HG02571 (cell line): Measurements from ENCODE around the gene AQP10.
A peak's percentile ranks its signal among the peaks of the same experiment; 100 is the strongest.
"Not testable (repeated sequence)": the region's sequence is repeated elsewhere in the genome, so short reads cannot be mapped to it uniquely, and the experiment has no call there.

Experiments
- ATAC-seq: cut with Tn5 transposase; IDR thresholded peaks from one replicate; pipeline ENCODE4 v1.9.1; 2021; ENCODE audit warnings: mild to moderate bottlenecking, moderate library complexity; ENCODE audit not compliant: unreplicated experiment

AQP10 gene, protein sequence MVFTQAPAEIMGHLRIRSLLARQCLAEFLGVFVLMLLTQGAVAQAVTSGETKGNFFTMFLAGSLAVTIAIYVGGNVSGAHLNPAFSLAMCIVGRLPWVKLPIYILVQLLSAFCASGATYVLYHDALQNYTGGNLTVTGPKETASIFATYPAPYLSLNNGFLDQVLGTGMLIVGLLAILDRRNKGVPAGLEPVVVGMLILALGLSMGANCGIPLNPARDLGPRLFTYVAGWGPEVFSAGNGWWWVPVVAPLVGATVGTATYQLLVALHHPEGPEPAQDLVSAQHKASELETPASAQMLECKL

DNA sequence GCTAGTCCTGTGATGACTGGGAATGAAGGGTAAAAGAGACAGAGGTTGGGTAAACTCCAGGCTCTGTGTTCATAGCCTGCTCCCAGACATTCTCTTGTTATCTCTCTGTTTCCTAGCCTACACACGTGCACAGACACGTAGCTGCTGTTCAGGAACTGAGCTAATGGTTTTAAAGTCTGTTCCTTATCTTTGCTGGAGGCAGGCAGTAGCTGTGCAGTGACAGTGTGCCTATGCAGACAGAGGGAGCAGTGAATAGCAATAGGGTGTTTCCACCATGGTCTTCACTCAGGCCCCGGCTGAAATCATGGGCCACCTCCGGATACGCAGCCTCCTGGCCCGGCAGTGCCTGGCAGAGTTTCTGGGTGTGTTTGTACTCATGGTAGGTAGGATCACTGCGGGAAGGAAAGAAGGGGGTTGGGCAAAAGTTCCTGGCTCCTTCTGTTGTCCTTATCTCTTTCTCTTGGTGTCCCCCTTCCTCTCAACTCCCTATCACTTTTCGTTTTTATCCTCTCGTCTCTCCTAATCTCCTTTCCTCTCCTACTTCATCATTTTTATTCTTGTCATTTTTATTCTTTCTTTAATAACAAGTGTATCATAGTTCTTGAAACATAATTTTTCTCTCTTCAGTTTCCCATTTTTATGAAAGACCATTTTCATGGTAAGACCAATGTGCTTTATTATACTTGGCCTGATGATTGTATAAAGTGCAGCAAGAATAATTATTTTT is at the start of gene AQP10:
Gene AQP10, plus strand, starts transcription at position 212 of the 727 bp plus-strand sequence. Its CDS starts 63 bp downstream, at position 275.
- ATAC-seq = no peak

DNA sequence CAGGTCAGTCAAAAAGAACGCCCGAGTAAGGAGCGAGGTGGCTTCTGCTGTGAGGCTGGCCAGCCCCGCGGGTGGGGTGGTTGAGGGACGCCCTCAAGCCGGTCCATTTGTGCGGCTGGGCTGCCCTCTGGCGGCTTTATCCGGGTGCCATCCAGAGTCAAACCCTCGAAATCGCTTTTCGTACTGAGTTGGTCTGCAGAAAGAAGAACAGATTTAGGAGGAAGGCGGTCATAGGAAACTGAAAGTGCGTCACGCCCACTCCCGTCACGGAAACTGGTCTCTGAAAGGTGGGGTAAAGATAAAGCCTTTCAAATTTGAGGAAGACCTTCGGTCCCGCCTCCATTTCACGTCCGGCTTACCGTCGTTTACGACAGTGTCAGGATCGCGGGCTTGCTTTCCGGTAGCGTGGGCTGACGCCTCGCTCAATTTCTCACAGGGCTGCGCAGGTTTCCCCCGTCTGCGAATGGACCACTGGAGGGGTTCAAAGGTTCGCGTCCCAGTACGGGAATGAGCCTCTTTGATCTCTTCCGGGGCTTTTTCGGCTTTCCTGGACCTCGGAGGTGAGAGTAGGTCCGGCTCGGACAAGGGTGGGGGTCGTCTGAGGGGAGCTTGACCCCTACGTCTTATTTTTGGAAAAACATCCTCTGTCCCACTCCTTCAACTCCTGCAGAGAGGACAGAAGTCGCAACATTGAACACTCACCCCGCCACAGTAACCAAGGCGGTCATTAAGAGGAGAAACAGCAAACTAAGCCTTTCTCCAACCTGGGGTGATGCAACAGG is 48.5 kb upstream of the AQP10 start, which contains the start of gene HAX1:
Gene HAX1, plus strand, starts transcription at position 413 of the 782 bp plus-strand sequence. Its CDS starts 95 bp downstream, at position 508.
- peak; percentile 80 for ATAC-seq

DNA sequence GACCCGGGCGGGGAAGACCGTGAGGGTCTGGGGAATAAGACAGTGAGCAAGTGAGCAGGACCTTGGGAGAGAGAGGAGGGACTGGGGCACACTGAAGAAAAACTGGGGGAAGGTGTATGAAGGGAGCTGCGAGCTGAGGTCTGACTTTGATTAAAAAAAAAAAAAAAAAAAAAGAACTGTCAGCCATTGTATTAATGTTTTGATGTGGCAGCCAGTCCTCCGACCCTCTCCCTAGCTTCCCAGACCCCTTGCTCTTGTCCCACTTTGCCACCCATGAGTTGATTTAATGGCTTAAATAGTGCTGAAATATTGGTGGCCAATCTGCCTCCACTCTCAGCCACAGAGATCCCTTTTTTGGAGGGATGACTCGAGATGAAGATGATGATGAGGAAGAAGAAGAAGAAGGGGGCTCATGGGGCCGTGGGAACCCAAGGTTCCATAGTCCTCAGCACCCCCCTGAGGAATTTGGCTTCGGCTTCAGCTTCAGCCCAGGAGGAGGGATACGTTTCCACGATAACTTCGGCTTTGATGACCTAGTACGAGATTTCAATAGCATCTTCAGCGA is 47.8 kb upstream of the AQP10 start:
- no peak for ATAC-seq

DNA sequence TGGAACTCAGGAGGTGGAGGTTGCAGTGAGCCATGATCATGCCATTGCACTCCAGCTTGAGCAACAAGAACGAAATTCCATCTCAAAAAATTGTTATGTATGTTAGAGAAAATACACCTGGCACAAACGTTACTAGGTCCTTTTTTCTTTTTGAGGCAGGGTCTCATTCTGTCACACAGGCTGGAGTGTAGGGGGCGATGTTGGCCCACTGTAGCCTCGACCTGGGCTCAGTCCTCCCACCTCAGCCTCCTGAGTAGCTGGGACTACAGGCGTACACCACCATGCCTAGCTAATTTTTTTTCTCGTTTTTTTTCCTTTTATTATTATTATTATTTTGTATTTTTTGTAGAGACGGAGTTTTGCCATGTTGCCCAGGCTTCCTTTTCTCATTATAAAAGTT is 44.1 kb upstream of the AQP10 start:
- no peak for ATAC-seq

DNA sequence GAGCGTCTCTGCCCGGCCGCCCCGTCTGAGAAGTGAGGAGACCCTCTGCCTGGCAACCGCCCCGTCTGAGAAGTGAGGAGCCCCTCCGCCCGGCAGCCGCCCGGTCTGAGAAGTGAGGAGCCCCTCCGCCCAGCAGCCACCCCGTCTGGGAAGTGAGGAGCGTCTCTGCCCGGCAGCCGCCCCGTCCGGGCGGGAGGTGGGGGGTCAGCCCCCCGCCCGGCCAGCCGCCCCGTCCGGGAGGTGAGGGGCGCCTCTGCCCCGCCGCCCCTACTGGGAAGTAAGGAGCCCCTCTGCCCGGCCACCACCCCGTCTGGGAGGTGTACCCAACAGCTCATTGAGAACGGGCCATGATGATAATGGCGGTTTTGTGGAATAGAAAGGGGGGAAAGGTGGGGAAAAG is 33.3 kb upstream of the AQP10 start:
- ATAC-seq = not testable (repeated sequence)

DNA sequence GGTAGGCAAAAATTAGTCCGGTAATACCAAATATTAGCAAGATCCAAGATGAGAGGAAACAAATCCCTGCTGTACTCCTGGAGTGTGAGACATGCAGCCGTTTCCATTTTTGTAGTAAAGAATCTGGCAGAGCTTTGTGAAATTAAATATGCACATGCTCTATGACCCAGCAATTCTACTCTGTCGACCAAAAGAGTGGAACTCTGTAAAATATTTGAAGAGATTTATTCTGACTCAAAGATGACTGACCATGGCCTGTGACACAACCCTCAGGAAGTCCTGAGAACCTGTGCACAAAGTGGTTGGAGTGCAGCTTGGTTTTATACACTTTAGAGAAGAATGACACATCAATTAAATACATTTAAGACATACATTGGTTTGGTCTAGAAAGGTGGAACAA is 32.2 kb upstream of the AQP10 start:
- no peak for ATAC-seq

DNA sequence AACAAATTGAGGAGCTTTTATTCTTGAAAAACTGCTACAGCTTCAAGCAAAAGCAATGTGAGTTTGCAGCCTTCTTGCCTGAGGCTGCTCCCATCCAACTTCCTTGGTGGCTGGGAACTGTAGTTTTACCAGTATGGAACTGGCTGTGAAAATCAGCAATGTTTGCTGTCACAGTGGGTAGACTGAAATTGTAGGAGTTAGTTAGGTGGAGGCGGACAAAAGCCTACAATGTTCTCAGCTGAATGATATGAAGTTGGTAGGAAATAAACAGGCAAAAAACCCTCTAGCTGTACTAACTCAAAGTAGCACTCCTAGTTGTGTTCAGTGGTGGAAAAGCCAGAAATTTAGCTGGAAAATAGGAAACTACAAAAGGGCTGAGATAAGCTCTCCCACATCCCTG is 30.0 kb upstream of the AQP10 start:
- no peak for ATAC-seq

DNA sequence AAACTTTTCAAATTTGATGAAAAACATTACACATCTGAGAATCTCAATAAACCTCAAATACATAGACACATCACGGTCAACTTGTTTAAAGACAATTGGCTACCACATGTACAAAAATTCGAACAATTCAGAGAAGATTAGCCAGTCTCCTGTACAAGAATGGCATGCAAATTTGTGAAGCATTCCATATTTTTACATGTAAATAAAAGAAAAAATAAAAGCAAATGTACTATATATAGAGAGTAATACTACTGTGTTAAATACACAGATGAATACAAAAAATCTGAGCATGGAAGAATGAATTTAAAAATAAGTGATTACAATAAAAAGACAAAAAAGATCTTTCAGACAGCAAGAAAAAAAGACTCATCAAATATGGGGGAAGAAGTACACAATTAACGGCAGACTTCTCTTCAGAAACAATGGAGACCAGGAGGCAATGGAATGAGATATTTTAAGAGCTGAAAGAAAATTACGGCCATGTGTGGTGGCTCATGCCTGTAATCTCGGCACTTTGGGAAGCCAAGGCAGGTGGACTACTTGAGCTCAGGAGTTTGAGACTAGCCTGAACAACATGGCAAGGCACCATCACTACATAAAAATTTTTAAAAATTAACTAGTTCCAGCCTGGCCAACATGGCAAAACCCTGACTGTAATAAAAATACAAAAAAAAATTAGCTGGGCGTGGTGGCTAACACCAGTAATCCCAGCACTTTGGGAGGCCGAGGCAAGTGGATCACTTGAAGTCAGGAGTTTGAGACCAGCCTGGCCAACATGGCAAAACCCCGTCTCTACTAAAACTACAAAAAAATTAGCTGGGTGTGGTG is 25.3 kb upstream of the AQP10 start:
- ATAC-seq = no peak

DNA sequence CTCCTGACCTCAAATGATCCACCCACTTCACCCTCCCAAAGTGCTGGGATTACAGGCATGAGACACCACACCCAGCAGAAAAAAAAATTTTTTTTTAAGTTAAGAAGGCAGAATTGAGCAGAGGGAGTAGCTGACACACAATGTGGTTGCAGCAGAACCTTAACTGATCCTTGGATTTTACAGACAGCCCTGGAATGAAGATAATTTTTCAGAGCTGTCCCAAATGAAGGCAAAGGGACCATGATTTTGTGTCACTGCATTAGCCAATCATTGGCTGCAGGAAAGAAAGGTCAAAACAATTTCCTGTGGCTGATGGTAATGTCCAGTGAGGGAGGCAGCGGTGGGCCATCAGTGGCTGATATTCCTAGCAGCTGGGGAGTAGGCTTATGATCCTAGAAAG is 19.3 kb upstream of the AQP10 start:
- no peak for ATAC-seq

DNA sequence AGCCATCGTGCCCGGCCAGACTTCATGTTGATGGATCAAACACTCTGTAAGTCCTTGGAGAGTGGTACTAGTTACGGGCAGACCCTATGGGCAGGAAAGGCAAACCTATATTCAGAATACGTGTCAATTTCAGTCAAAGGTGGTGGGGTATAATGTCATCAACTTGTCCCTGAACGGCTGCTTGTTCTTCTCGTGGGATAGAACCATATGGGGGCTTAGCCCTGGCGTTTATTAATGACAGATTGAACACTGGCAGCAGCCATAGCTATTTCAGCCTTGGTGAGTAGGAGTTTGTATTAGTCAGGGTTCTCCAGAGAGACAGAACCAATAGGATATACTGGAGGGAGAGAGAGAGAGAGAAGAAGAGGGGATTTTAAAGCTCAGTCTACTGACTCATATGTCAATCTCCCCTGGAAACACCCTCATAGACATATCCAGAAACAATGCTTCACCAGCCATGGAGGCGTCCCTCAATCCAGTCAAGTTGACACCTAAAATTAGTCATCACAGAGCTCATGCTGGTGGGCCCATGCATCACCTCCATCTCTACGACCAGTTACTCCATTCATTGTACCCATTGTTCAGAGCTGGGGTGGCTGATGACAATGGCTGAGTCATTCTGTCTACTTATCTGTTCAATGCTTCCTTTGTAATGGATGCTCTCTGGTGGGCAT is 16.1 kb upstream of the AQP10 start:
- peak; percentile 48 for ATAC-seq

DNA sequence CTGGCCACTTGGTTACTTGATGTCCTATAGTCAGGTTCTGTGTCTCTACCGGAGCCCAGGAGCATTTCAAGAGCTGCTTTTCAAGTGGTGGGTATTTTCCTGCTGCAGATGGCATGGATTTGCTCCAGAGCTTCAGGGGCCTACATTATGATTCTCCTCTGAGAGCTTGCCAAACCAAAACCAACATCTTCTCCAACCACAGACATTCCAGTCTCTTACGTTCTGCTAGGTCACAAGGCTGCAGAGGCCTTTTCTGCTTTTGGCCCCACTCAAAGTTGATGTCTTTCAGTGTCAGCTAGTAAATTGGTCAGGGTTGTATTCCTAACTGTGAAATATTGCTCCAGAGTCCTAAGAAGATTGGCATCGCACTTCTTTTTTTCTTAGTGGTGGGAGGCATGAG is 14.7 kb upstream of the AQP10 start:
- ATAC-seq = no peak

DNA sequence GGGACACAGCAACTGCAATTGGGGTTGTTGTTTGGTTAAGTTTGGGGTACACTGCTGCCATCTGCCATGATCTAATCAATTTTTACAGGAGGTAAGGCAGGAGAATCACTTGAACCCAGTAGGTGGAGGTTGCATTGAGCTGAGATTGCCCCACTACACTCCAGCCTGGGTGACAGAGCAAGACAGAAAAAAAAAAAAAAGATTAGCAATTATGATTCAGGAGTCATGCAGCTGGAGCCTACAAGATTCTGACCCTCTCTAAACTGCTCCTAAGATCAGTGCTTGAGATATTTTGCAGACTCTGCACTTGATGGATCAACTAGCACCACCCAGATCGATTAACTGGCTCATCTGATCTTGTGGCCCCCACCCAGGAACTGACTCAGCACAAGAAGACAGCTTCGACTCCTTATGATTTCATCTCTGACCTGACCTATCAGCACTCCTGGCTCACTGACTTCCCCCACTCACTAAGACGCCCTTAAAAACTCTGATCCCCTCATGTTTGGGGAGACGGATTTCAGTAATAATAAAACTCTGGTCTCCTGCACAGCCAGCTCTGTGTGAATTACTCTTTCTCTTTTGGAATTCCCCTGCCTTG is 13.1 kb upstream of the AQP10 start:
- ATAC-seq = not testable (repeated sequence)

DNA sequence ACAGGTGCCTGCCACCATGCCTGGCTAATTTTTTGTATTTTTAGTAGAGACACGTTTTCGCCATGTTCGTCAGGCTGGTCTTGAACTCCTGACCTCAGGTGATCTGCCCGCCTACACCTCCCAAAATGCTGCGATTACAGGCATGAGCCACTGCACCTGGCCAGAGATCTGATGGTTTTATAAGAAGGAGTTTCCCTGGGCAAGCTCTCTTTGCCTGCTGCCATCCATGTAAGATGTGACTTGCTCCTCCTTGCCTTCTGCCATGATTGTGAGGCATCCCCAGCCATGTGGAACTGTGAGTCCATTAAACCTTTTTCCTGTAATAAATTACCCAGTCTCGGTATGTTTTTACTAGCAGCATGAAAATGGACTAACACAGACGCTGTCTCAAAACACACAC is 11.8 kb upstream of the AQP10 start:
- not testable (repeated sequence) for ATAC-seq

DNA sequence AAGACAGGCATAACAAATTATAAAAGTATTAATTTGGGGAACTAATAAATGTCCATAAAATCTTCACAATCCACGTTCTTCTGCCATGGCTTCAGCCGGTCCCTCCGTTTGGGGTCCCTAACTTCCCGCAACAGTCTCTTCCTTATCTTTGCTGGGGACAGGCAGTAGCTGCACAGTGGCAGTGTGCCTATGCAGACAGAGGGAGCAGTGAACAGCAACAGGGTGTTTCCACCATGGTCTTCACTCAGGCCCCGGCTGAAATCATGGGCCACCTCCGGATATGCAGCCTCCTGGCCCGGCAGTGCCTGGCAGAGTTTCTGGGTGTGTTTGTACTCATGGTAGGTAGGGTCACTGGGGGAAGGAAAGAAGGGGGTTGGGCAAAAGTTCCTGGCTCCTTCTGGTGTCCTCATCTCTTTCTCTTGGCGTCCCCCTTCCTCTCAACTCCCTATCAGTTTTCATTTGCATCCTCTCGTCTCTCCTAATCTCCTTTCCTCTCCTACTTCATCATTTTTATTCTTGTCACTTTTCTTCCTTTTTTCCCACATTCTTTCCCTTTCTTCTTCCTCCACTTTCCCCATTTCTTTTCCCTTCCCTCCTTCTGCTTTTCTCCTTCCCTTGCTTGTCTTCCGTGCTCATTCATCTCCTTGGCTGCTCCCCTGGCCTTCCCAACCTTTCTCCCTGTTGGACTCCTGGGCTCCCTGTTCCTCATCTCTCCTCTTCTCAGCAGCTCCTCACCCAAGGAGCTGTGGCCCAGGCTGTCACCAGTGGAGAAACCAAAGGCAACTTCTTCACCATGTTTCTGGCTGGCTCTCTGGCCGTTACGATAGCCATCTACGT is 8.4 kb upstream of the AQP10 start:
- ATAC-seq = not testable (repeated sequence)

DNA sequence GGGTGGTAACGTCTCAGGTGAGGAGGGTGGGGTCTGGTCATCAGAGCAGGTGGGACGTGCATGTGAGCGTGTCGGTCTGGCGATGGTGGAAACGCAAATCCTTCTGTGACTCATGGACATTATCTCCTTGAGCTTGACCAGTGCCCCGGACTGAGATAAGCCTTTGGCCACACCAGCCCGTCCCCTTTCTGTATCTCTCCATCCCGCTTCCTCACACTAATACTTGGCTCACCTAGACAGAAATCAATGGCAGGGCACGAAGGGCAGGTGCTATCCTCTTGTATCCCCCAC is 7.9 kb upstream of the AQP10 start:
- no peak for ATAC-seq

DNA sequence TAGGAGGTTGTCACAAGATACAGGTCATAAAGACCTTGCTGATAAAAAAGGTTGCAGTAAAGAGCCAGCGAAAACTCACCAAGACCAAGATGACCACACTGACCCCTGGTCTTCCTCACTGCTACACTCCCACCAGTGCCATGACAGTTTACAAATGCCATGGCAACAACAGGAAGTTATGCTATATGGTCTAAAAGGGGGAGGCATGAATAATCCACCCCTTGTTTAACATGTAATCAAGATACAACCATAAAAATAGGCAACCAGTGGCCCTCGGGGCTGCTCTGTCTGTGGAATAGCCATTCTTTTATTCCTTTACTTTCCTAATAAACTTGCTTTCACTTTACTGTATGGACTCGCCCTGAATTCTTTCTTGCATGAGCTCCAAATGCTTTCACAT is 6.7 kb upstream of the AQP10 start:
- ATAC-seq = not testable (repeated sequence)

DNA sequence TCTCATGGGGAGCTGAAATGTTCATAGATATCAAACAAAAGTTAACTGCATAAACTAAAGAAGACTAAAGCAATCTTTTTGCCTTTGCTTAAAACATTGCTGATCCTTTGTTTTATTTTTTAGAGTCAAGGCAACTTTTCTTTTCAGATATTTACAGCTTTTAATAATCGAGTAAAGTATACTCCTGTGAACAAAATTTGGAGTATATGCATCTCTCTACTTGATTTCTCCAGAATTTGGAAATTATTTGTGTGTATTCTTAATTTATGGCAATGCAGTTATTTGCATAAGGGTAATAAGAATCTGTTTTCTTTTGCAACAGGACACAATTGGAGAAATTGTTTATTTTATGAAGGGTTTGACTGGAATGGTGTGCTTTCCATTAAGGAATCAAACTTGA is 4.2 kb upstream of the AQP10 start:
- ATAC-seq = no peak

DNA sequence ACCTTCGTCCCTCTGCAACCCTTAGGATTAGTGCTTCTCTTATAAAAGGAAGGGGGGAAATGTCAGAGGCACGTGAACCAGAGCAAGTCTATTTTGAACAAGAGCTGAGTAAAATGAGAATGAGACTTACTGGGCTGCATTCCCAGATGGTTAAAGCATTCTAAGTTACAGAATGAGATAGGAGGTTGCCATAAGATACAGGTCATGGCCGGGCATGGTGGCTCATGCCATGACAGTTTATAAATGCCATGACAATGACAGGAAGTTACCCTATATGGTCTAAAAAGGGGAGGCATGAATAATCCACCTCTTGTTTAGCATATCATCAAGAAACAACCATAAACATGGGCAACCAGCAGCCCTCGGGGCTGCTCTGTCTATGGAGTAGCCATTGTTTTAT is 2.5 kb upstream of the AQP10 start:
- no peak for ATAC-seq

DNA sequence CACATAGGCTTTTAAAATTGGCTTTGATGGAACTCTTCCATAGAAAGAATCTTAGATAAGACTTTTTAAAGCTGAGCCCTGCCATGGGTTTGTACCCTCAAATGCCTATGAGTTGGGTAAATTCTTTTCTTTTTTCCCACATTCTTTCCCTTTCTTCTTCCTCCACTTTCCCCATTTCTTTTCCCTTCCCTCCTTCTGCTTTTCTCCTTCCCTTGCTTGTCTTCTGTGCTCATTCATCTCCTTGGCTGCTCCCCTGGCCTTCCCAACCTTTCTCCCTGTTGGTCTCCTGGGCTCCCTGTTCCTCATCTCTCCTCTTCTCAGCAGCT is 679 bp downstream of the AQP10 start:
- not testable (repeated sequence) for ATAC-seq
